Stimulated activated naive CD8-positive, alpha-beta T cell treated with anti-CD3 and anti-CD28 coated beads, Interleukin-15, Interleukin-2, amounts not matched to agents 100 U/mL and 50 U/mL, for 24 hours (primary cell): ENCODE results near the gene RAD52.

Experiments used
- ATAC-seq: fragments of 150-1000 bp; cut with Tn5 transposase; one replicate; pipeline ENCODE4 v1.10.0; 2021
- DNase-seq: peaks from one replicate; pipeline ENCODE4 v3.0.0; 2021

The RAD52 gene

DNA sequence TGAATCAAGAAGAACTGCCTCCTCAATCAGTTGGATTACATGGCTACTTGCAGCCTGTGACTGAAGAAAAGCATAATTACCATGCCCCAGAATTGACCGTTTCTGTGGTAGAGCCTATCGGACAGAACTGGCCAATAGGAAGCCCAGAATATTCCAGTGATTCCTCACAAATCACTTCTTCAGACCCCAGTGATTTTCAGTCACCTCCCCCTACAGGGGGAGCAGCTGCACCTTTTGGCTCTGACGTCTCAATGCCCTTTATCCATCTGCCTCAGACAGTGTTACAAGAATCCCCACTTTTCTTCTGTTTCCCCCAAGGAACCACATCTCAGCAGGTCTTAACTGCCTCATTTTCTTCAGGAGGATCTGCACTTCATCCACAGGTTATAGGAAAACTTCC is 80.8 kb downstream of the RAD52 start:
- ATAC-seq = no peak
- no peak for DNase-seq

DNA sequence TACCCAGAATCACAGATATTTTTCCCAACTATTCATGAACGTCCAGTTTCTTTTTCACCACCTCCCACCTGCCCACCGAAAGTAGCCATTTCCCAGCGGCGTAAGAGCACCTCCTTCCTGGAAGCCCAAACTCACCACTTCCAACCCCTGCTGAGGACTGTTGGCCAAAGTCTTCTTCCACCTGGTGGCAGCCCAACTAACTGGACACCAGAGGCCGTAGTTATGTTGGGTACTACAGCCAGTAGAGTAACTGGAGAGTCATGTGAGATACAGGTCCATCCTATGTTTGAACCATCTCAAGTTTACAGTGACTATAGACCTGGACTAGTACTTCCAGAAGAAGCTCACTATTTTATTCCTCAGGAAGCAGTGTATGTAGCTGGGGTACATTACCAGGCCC is 81.6 kb downstream of the RAD52 start:
- DNase-seq (no peak), ATAC-seq (no peak)

DNA sequence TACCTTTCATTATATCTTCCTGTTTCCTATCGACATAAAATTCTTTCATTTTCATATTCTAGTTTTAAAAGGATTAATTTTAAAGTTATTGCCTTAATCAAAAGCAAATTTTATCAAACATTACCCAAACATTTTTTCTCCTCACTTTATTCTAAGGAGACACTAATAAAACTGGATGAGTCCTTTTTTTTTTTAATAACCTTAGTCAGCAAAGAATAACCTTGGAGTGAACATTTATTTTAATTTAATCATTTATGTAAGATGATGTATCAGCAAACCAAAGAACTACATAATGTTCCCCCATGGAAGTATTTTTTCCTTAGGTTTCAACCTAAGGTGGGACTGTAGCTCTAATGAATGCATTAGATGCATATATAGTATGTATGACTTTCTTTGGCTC is 83.9 kb downstream of the RAD52 start:
- no peak for DNase-seq
- no peak for ATAC-seq

DNA sequence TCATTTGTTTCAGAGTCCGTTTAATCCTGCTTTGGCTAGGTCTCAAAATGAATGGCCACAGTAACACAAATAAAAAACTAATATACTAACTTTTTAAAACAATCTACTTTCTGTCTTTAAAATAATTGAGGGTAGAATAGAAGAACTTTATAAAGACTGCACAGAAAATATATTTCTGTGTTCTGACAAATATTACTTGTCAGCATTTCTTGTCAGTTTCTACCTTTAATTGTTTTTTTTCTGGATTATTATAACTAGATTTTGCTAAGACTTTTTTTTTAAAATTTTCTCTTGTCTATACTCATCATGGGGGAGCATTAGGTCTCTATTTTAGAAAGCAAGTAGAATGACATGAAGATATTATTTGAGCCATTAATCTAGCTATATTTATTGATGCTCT is 86.2 kb downstream of the RAD52 start:
- no peak for ATAC-seq

DNA sequence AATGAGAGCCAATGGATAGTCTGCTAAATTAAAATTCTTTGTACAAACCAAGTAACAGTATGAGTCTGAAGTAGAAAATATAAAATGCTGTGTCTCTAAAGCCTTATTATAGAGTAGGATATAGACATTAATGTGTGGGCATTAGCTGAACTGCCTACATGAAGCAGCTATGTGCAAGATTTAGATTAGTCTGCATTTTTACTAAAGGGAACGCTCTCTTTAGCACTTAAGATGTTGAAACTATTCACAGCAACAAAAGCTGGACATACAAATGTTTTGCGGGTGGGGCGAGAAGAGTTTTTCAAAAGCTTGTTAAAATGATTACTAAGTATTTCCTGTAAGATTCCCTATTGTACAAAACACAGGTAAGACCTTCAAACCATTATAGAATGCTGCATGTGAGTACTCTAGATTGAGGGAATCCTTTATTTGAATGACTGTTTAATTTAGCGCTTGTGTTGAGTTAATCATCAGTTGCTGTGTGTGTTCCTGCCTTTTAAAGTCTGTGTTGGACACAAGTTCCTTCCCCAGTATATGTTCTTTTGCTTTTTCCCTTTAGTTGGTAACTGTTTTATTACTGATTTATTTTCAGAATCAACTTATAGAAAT is 87.1 kb downstream of the RAD52 start:
- no peak for ATAC-seq
- DNase-seq = no peak

More for the DNA sequence above, 86.2 kb downstream of the RAD52 start:
- DNase-seq = no peak
